Measurements from ENCODE around the gene PPP6R3.

Gene PPP6R3

DNA sequence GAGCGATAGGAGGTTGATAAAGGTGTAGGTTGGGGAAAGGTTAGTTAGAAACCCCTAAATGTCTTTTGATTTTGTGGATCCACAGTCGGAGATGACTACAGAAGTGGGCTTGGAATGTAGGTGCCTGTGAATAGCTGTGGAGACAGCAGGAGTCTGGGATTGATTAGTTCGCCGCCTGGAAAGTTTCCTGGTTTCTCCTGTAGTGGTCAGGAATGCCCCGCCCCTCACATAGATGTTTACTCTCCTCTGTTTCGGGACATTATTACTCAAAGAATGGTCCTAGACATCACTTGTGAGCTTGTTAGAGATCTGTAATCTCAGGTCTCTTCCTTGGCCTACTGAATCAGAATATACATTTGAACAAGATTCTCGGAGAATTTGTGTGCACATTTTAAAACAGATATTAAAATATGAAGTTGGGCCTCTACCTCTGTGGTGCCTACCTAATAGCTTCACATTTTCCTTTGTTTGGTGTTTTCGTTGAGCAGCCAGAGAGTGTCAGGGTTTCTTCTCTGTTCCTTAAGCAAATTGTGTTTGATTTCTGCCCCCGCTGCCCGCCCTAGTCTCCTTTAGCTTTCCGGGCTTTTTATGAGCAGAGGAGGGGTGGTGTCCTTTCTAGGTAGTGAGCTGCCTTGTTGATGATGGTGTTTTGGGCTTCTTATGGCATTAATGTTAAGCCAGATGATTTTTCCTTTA, 89.4 kb downstream of the PPP6R3 start:
- Histone ChIP-seq H2BK5ac (ENCODE audit: low read depth, low read length, poor library complexity) (no peak overlapping the region), H4K12ac (ENCODE audit: low read depth, low read length) (no peak overlapping the region), H4K8ac (ENCODE audit: low read depth, low read length) (no peak overlapping the region), H3K27ac (ENCODE audit: low read depth, low read length) (no peak overlapping the region), H3K18ac (ENCODE audit: low read length) (no peak overlapping the region), H3K36me3 (ENCODE audit: control insufficient read depth in 1 of 2, insufficient read depth in 2 of 2, low read length in 2 of 2) (peaks cover 12 to 29% of the 10 kb centered on the region in 2 experiments), H3K4me2 (ENCODE audit: low read length) (no peak overlapping the region), H3K4me1 (ENCODE audit: control insufficient read depth in 1 of 2, insufficient read depth in 2 of 2, low read length in 2 of 2) (peaks cover 8 to 19% of the 10 kb centered on the region in 2 experiments), H3K14ac (ENCODE audit: low read length) (no peak overlapping the region), H3K79me2 (ENCODE audit: control insufficient read depth, insufficient read depth, low read length, poor library complexity) (peaks cover 5% of the 10 kb centered on the region), H3K4ac (ENCODE audit: low read depth, low read length) (no peak overlapping the region), H3K9ac (ENCODE audit: low read length) (no peak overlapping the region), H2BK12ac (ENCODE audit: low read length) (no peak overlapping the region), H2AFZ (ENCODE audit: insufficient read depth, low read length, poor library complexity) (no peak overlapping the region), H3K9me3 (ENCODE audit: insufficient read depth, low read depth, low read length) (peaks cover 2% of the 10 kb centered on the region), H3K79me1 (ENCODE audit: low read length) (no peaks in the 10 kb centered on the region), H3K23ac (ENCODE audit: low read length) (no peak overlapping the region), H2BK120ac (ENCODE audit: insufficient read depth, low read length, poor library complexity) (no peak overlapping the region), H2AK5ac (ENCODE audit: low read length) (no peak overlapping the region), H4K91ac (ENCODE audit: low read depth, low read length) (no peak overlapping the region), H3K27me3 (ENCODE audit: insufficient read depth, low read length) (no peaks in the 10 kb centered on the region), H3K4me3 (ENCODE audit: low read depth, low read length) (no peak overlapping the region)
- 100% methylated on average over 1 of the region's 11 CpGs for WGBS (ENCODE audit: extremely low coverage, insufficient coverage, insufficient read length)
- no peak for DNase-seq

GRCh38 chr11:68550485-68550817, 89.9 kb downstream of the PPP6R3 start:
- no peak for DNase-seq
- Histone ChIP-seq H3K4ac (ENCODE audit: low read depth, low read length) (no peak overlapping the region), H3K18ac (ENCODE audit: low read length) (no peak overlapping the region), H2BK120ac (ENCODE audit: insufficient read depth, low read length, poor library complexity) (no peak overlapping the region), H2BK12ac (ENCODE audit: low read length) (no peak overlapping the region), H2AFZ (ENCODE audit: insufficient read depth, low read length, poor library complexity) (no peak overlapping the region), H2BK5ac (ENCODE audit: low read depth, low read length, poor library complexity) (no peak overlapping the region), H3K79me2 (ENCODE audit: control insufficient read depth, insufficient read depth, low read length, poor library complexity) (peaks cover 5% of the 10 kb centered on the region), H4K12ac (ENCODE audit: low read depth, low read length) (no peak overlapping the region), H3K14ac (ENCODE audit: low read length) (no peak overlapping the region), H3K9me3 (ENCODE audit: insufficient read depth, low read depth, low read length) (peaks cover 2% of the 10 kb centered on the region), H3K4me3 (ENCODE audit: low read depth, low read length) (no peak overlapping the region), H3K4me1 (ENCODE audit: control insufficient read depth in 1 of 2, insufficient read depth in 2 of 2, low read length in 2 of 2) (peaks cover 6 to 17% of the 10 kb centered on the region in 2 experiments), H3K36me3 (ENCODE audit: control insufficient read depth in 1 of 2, insufficient read depth in 2 of 2, low read length in 2 of 2) (peaks cover 13 to 30% of the 10 kb centered on the region in 2 experiments), H3K79me1 (ENCODE audit: low read length) (no peaks in the 10 kb centered on the region), H4K8ac (ENCODE audit: low read depth, low read length) (no peak overlapping the region), H3K27me3 (ENCODE audit: insufficient read depth, low read length) (no peaks in the 10 kb centered on the region), H4K91ac (ENCODE audit: low read depth, low read length) (no peak overlapping the region), H3K9ac (ENCODE audit: low read length) (no peak overlapping the region), H3K23ac (ENCODE audit: low read length) (no peak overlapping the region), H3K27ac (ENCODE audit: low read depth, low read length) (no peak overlapping the region), H2AK5ac (ENCODE audit: low read length) (no peak overlapping the region), H3K4me2 (ENCODE audit: low read length) (no peak overlapping the region)
- WGBS (ENCODE audit: extremely low coverage, insufficient coverage, insufficient read length): no CpG with 5 or more reads among the region's 4 CpGs

- Histone ChIP-seq H3K27me3 (ENCODE audit: insufficient read depth, low read length) (no peaks in the 10 kb centered on the region), H3K14ac (ENCODE audit: low read length) (no peak overlapping the region), H2AK5ac (ENCODE audit: low read length) (no peak overlapping the region), H4K8ac (ENCODE audit: low read depth, low read length) (no peak overlapping the region), H3K4me2 (ENCODE audit: low read length) (no peak overlapping the region), H3K4me3 (ENCODE audit: low read depth, low read length) (no peak overlapping the region), H2BK5ac (ENCODE audit: low read depth, low read length, poor library complexity) (no peak overlapping the region), H3K23ac (ENCODE audit: low read length) (no peak overlapping the region), H3K9me3 (ENCODE audit: insufficient read depth, low read depth, low read length) (peaks cover 2% of the 10 kb centered on the region), H2BK12ac (ENCODE audit: low read length) (no peak overlapping the region), H3K4me1 (ENCODE audit: control insufficient read depth in 1 of 2, insufficient read depth in 2 of 2, low read length in 2 of 2) (peaks cover 5 to 12% of the 10 kb centered on the region in 2 experiments), H3K27ac (ENCODE audit: low read depth, low read length) (no peak overlapping the region), H3K79me2 (ENCODE audit: control insufficient read depth, insufficient read depth, low read length, poor library complexity) (peaks cover 5% of the 10 kb centered on the region), H2BK120ac (ENCODE audit: insufficient read depth, low read length, poor library complexity) (no peak overlapping the region), H3K9ac (ENCODE audit: low read length) (no peak overlapping the region), H3K79me1 (ENCODE audit: low read length) (no peaks in the 10 kb centered on the region), H3K4ac (ENCODE audit: low read depth, low read length) (no peak overlapping the region), H3K36me3 (ENCODE audit: control insufficient read depth in 1 of 2, insufficient read depth in 2 of 2, low read length in 2 of 2) (peaks cover 14 to 28% of the 10 kb centered on the region in 2 experiments), H3K18ac (ENCODE audit: low read length) (no peak overlapping the region), H4K12ac (ENCODE audit: low read depth, low read length) (no peak overlapping the region), H4K91ac (ENCODE audit: low read depth, low read length) (no peak overlapping the region), H2AFZ (ENCODE audit: insufficient read depth, low read length, poor library complexity) (no peak overlapping the region)
- WGBS (ENCODE audit: extremely low coverage, insufficient coverage, insufficient read length): no CpG with 5 or more reads among the region's 7 CpGs
- no peak for DNase-seq
Measured at GRCh38 chr11:68551223-68551622, 90.7 kb downstream of the PPP6R3 start.

- H2BK120ac ChIP-seq (ENCODE audit: insufficient read depth, low read length, poor library complexity): no peak overlapping the region
- H4K12ac ChIP-seq (ENCODE audit: low read depth, low read length): no peak overlapping the region
- H2AFZ ChIP-seq (ENCODE audit: insufficient read depth, low read length, poor library complexity): no peak overlapping the region
- H3K23ac ChIP-seq (ENCODE audit: low read length): no peak overlapping the region
- DNase-seq: no peak
- H4K91ac ChIP-seq (ENCODE audit: low read depth, low read length): no peak overlapping the region
- peaks cover 12 to 25% of the 10 kb centered on the region in 2 experiments for H3K36me3 ChIP-seq (ENCODE audit: control insufficient read depth in 1 of 2, insufficient read depth in 2 of 2, low read length in 2 of 2)
- H3K4ac ChIP-seq (ENCODE audit: low read depth, low read length): no peak overlapping the region
- H3K27me3 ChIP-seq (ENCODE audit: insufficient read depth, low read length): no peaks in the 10 kb centered on the region
- H3K9me3 ChIP-seq (ENCODE audit: insufficient read depth, low read depth, low read length): peaks cover 2% of the 10 kb centered on the region
- no peaks in the 10 kb centered on the region for H3K79me1 ChIP-seq (ENCODE audit: low read length)
- WGBS (ENCODE audit: extremely low coverage, insufficient coverage, insufficient read length): no CpG with 5 or more reads among the region's 3 CpGs
- no peak overlapping the region for H3K9ac ChIP-seq (ENCODE audit: low read length)
- H2BK12ac ChIP-seq (ENCODE audit: low read length): no peak overlapping the region
- no peak overlapping the region for H3K14ac ChIP-seq (ENCODE audit: low read length)
- no peak overlapping the region for H3K4me2 ChIP-seq (ENCODE audit: low read length)
- peaks cover 5% of the 10 kb centered on the region for H3K79me2 ChIP-seq (ENCODE audit: control insufficient read depth, insufficient read depth, low read length, poor library complexity)
- no peak overlapping the region for H2AK5ac ChIP-seq (ENCODE audit: low read length)
- H3K18ac ChIP-seq (ENCODE audit: low read length): peak overlapping the region; percentile 26
- no peak overlapping the region for H3K27ac ChIP-seq (ENCODE audit: low read depth, low read length)
- no peak overlapping the region for H2BK5ac ChIP-seq (ENCODE audit: low read depth, low read length, poor library complexity)
- no peak overlapping the region for H3K4me3 ChIP-seq (ENCODE audit: low read depth, low read length)
- H3K4me1 ChIP-seq (ENCODE audit: control insufficient read depth in 1 of 2, insufficient read depth in 2 of 2, low read length in 2 of 2): peaks cover 3 to 8% of the 10 kb centered on the region in 2 experiments
- H4K8ac ChIP-seq (ENCODE audit: low read depth, low read length): no peak overlapping the region
Measured at GRCh38 chr11:68551777-68552176, 91.2 kb downstream of the PPP6R3 start.

Measured in trophoblast cell (in vitro differentiated cells and primary cell).